BJ (cell line): ENCODE measurements around the gene FGF14. TPM values are rescaled to one million over a fixed set of nuclear protein-coding genes. Genes with fewer than 3 reads are reported as not detected.

Experiments
- CTCF ChIA-PET: fragments of 350-600 bp; formaldehyde crosslinking; extraction: SDS; loops from one replicate; lab custom pipeline; 2021; ENCODE audit warnings: antibody characterized with exemption, inconsistent platforms; lab: Yijun Ruan, JAX
- POLR2A ChIA-PET: fragments of 300-600 bp; sonication (Branson Sonifier 250); formaldehyde crosslinking; extraction: SDS; loops from one replicate; lab custom pipeline; 2021; ENCODE audit warnings: antibody characterized with exemption; lab: Charles Lee
- DNase-seq: peaks from one replicate; pipeline ENCODE4 v3.0.0-alpha.2; 2011; ENCODE audit warnings: low read depth
- H3K27me3 ChIP-seq: 2 replicates; pipeline ENCODE4 v1.6.0; 2011; ENCODE audit warnings: low read length; ENCODE audit not compliant: control insufficient read depth, insufficient read depth
- H3K36me3 ChIP-seq: 2 replicates; pipeline ENCODE4 v1.5.1; 2011; ENCODE audit warnings: low read length; ENCODE audit not compliant: control insufficient read depth, insufficient read depth
- H3K4me3 ChIP-seq: 2 replicates; pipeline ENCODE4 v1.5.1; 2011; ENCODE audit warnings: low read depth, mild to moderate bottlenecking, control low read depth, low read length
- polyA plus RNA-seq: library from polyadenylated mRNA; depleted of rRNA; stranded (reverse); fragments of >200 nt; gene quantifications from 2 replicates; pipeline ENCODE4 v1.2.3, GENCODE V29; 2011
- TF ChIP-seq, protein P1 (sequence below): IDR thresholded peaks from 2 replicates; pipeline ENCODE4 v1.5.1; 2011; ENCODE audit warnings: low read depth, mild to moderate bottlenecking, control low read depth, inconsistent platforms, low read length, moderate library complexity; ENCODE audit not compliant: insufficient read depth

Gene FGF14
- polyA plus RNA-seq, 1 experiment = 0.01 TPM

DNA sequence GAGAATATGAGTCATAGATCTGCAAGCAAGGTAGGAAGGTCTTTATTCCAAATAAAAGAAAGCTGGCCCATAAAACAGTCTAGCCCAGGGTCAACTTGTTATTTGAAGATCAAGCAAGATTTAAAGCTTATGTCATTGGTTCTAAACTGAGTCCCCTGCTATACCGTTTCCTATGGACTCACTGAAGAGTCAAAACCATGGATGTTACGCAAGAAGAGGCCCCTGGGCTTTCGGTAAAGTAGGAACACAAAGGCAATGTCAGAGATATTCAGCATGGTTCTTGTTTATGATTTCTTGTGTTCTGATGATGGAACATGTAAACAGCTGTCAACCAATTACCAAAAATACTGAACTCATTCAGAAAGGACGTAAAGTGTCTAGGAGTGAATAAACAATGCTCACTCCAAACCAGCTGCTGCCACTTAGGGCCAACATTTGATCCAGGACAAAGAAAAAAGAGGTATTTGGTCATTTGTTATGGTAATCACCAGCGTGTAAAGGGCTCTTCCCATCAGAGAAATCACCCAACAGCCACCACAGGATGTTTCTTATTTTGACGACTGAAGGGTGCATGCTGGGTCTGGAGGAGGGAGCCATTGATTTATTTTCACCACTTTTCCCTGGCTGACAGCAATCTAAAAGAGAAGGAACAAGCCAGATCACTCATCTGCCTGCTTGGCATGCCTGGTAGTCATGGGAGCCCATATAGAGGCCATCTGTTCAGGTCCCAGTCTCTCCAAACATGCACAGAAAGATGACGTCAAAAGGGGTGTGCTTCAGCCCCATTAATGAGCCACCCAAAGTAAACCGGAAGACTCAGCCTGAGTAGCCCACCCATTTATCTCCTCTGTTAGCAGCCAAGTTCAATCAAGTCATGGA, 68.3 kb downstream of the FGF14 start:
- no peaks in the 10 kb centered on the region for H3K27me3 ChIP-seq
- POLR2A ChIA-PET = no interaction called here
- no peak overlapping the region for H3K4me3 ChIP-seq
- DNase-seq = no peak
- no peaks in the 10 kb centered on the region for H3K36me3 ChIP-seq
- TF ChIP-seq, protein P1, sequence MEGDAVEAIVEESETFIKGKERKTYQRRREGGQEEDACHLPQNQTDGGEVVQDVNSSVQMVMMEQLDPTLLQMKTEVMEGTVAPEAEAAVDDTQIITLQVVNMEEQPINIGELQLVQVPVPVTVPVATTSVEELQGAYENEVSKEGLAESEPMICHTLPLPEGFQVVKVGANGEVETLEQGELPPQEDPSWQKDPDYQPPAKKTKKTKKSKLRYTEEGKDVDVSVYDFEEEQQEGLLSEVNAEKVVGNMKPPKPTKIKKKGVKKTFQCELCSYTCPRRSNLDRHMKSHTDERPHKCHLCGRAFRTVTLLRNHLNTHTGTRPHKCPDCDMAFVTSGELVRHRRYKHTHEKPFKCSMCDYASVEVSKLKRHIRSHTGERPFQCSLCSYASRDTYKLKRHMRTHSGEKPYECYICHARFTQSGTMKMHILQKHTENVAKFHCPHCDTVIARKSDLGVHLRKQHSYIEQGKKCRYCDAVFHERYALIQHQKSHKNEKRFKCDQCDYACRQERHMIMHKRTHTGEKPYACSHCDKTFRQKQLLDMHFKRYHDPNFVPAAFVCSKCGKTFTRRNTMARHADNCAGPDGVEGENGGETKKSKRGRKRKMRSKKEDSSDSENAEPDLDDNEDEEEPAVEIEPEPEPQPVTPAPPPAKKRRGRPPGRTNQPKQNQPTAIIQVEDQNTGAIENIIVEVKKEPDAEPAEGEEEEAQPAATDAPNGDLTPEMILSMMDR = no peak
- CTCF ChIA-PET = no interaction called here

DNA sequence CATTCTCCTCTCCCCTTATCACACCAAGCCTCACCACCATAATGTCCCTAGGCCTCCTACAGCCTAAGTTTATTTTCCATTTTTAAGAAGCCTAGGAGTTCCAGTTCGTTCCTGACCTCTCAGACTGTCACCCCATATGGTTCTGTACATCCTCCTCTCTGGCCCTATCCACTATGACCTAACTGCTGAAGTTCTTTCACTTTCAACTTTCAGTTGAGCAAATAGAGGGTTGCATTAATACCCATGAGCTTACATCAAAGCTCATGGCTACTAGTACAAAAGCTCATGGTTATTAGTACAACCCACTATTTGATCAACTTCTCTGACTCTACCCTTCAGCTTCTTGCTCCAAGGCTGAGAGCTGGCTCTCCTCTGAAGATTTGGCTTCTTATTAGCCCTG, 72.9 kb downstream of the FGF14 start:
- Histone ChIP-seq H3K4me3 (no peak overlapping the region), H3K36me3 (no peaks in the 10 kb centered on the region), H3K27me3 (no peaks in the 10 kb centered on the region)
- CTCF ChIA-PET = interaction anchor here (1.8 kb wide), 1 partner anchor 17 kb away, joined by 6 read pairs; no protein-coding TSS in a partner anchor
- TF ChIP-seq, protein P1 = no peak
- POLR2A ChIA-PET = no interaction called here
- no peak for DNase-seq

DNA sequence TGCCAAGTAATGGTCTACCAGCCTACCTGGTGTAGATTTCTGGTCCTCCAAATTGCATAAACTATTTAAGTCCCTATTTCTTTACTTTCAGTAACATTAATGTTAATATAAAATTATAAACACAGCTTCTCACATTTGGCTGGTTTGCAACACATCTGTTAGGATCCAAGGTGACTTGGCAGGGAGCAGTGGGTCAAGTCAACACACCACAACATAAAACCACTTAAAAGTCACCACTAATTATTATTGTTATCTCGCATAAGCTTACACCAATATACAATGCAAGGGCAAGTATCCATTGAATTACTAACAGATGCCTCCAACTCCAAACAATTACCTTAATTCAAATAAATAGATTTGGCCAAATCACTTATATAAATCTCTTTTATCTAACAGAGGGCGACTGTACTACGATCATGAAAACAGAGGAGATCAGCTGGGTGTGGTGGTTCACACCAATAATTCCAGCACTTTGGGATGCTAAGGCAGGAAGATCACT, 74.7 kb downstream of the FGF14 start:
- H3K36me3 ChIP-seq = no peaks in the 10 kb centered on the region
- ChIA-PET POLR2A (no interaction called here), CTCF (no interaction called here)
- TF ChIP-seq, protein P1 = no peak
- no peaks in the 10 kb centered on the region for H3K27me3 ChIP-seq
- H3K4me3 ChIP-seq = no peak overlapping the region
- DNase-seq = no peak

DNA sequence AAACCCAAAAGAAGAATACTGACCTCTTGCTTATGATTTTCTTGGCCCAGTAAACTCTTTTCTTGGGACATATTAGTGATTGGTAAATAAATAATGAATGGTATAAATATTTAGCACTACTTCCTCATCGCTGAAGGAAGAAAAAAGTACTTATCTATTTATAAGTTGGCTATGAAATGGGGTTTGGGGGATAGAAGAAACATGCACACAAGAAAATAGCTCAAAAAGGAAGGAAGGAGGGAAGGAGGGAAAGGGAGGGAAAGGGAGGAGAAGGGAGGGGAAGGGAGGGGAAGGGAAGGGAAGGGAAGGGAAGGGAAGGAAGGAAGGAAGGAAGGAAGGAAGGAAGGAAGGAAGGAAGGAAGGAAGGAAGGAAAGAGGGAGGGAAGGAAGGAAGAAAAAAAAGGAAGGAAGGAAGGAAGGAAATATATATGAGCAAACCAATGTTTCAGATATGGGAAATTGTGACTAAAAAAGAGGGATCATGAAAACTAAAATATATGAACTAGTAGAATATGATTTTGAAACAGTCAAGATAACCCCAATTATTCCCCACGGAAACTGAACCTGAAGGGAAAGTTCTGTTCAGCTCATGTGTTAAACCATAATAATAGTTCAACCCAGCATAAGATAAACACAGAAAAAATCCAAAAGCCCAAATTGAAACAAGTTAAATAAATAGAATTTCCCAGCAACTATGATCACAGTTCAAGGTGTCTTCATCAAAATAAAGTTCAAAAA, 75.3 kb downstream of the FGF14 start:
- TF ChIP-seq, protein P1 = no peak

DNA sequence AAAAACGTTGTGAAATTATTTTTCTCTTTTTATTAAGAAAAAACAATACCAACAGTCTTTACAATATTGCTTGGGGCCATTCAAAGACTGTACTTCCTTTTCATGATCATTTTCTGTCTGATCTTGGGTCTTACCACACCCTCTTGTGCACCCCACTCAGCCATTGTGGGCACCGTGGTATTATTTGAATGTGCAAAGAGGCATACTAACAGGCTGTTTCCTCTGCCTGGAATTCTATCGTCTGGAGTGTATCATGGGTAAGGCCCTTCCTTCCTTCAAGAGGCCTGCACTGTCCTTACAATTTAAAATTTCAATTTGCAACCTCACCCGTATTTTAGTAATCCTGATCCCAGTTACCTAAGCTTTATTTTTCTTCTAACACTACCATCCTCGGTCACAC, 76.5 kb downstream of the FGF14 start:
- Histone ChIP-seq H3K4me3 (no peak overlapping the region), H3K27me3 (no peaks in the 10 kb centered on the region), H3K36me3 (no peaks in the 10 kb centered on the region)
- DNase-seq = no peak
- TF ChIP-seq, protein P1 = no peak
- ChIA-PET POLR2A (no interaction called here), CTCF (no interaction called here)

More for the DNA sequence above, 75.3 kb downstream of the FGF14 start:
- Histone ChIP-seq H3K4me3 (no peak overlapping the region), H3K27me3 (no peaks in the 10 kb centered on the region), H3K36me3 (no peaks in the 10 kb centered on the region)
- CTCF ChIA-PET = no interaction called here
- DNase-seq = no peak
- POLR2A ChIA-PET = no interaction called here
